ENCODE results near the gene NCBP2.
A peak's percentile ranks its signal among the peaks of the same experiment; 100 is the strongest.
"Not testable (repeated sequence)": the region's sequence is repeated elsewhere in the genome, so short reads cannot be mapped to it uniquely, and the experiment has no call there.

Gene NCBP2

DNA sequence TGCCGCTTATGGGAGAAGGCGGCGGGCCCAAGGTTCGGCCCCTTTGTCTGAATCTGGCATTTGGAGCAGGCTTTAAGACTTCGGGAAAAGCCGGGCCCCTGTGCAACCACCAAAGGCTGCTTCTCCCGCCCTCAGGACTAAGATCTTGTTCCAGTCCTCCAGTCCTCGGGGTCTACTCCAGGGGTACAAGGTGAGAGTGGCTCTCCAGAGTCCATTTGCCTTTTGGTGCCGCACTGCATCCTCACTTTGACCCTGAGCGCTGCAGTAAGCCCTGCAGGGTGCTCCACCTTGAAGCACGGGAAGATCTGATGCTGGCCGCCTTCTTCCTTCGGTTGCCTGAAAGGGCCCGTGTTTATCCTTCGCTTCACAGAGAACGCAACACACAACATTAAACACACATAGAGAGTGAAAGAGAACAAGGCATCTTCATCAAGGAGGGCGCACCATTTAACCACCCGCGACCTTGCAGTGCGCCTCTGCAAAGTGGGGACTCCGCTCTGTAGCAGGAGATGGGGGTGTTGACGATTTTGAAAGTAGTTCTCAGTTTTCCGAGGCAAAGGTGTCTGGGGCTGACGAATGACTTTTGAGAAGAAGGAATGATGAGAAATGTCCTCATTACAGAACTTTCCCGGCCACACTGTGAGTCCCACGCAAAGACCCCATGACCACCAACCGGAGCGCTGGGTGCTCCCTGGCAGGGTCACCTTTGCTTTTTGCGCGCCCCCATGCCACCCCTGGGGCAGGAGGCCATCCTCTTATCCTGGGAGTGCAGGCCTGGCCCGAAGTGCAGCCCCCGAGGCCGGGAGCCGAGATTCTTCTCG lies 25.3 kb upstream of the NCBP2 start:
- DNase-seq: no peak

DNA sequence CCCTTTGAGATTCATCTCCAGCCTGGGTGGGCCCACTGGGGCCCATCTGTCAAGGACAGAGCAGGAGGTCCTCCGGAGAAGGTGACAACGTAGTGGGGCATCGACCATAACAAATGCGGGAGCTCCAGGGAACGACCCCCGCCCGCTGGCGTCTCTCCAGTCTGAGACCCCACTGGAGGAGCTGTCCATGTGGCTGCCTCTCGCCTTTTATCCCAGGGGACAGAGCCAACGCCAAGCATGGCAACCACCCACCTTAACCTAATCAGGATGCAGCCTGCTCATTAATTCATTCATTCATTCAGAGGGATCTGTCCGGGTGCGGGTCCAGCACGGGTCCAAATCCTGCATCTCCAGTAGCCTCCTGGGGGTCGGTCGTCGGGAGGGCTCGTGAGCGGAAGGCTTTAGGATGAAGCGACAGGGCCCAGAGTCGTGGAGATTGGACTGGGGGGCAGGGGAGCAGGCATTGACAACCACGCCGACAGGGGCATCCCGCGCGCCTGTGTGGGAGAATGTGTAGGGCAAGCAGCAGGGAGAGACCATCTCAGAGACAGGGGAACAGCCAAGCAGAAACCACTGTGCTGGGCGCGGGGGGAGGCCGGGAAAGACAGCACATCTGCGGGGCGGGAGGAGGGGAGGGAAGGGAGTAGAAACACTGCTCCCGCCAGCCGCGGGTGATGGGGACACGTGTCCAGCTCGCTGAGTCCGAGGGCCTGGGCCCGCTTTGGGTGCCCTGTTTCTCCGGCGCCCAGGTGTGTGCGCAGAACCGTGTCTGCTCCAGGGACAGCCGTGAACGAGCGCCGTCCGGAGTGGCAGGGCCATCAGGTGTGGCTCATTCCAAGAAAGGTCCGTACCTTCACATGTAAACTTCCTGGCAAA lies 24.4 kb upstream of the NCBP2 start:
- DNase-seq: no peak

GRCh38 chr3:196965804-196966173 lies 23.5 kb upstream of the NCBP2 start:
- DNase-seq: no peak

DNA sequence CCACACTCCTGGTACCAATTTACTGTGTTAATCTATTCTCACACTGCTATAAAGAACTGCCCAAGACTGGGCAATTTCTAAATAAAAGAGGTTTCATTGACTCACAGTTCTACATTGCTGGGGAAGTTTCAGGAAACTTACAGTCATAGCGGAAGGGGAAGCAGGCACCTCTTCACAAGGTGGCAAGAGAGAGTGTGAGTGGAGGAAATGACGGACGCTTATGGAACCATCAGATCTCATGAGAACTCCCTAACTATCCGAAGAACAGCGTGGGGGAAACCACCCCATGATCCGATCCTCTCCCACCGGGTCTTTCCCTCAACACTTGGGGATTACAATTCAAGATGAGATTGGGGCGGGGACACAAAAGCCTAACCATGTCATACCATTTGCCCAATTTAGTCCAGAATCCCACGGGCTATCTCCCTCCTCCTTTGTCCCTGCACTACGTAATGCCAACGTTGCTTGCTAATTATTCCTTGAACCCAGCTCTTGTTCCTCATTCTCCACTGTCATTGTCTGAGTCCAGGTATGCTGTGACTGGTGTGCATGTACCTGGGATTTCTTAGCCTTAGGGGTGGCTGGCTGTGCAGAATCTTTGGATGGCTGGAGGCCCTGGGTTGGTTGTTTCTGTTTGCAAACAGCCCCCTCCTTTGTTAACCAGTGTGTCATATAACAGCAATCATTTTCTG lies 22.9 kb upstream of the NCBP2 start:
- no peak for DNase-seq

- DNase-seq: no peak
These were observed 21.3 kb upstream of the NCBP2 start for GRCh38 chr3:196963631-196963953.

GRCh38 chr3:196962930-196963630 lies 20.8 kb upstream of the NCBP2 start:
- DNase-seq: no peak

GRCh38 chr3:196962108-196962929 lies 20.0 kb upstream of the NCBP2 start:
- no peak for DNase-seq

DNA sequence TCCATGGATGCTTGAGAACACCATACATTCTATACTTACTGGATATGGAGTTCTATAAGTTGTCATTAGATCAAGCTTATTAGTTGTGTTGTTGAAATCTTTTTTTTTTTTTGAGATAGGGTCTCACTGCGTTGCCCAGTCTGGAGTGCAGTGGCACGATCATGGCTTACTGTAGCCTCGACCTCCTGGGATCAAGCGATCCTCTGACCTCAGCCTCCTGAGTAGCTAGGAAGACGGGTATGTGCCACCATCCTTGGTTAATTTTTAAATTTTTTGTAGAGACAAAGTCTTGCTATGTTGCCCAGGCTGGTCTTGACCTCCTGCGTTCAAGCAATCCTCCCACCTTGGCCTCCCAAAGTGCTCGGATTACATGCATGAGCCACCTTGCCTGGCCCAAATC lies 12.5 kb upstream of the NCBP2 start:
- no peak for DNase-seq

DNA sequence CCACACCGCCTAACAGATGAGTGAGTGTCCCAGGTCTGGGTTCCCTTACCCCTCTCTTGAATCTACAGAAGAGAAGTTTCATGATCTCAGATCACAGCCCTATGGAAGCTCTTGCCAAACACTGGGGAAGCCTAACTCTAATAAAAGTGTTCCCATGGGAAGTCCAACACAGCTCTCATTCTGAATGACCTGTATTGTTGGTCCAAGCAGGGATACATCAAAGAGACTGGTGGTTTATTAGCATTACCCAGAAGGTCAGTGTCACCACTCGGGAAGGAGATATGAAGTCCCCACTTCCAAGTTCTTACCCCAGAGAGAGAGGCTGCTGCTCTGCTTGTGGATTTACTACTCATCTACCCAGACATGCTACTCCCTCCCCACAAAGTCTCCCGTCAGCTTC lies 9.0 kb upstream of the NCBP2 start:
- DNase-seq: no peak

DNA sequence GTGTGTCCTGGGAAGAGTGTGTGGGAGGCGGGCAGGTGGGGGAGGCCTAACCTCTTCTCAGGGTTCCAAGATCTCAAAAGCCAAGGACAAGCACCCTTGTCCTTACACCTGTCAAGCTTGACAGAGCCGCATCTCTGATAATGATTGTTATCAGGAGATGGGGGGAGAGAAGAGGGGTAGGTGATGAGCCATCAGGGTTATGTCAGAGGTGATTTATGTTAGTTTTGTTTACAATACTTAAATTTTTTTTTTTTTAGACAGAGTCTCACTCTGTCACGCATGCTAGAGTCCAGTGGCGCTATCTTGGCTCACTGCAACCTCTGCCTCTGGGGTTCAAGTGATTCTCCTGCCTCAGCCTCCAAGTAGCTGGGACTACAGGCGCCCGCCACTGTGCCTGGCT lies 7.4 kb upstream of the NCBP2 start:
- no peak for DNase-seq

- no peak for DNase-seq
These were observed 6.9 kb upstream of the NCBP2 start for GRCh38 chr3:196949285-196949619.

DNA sequence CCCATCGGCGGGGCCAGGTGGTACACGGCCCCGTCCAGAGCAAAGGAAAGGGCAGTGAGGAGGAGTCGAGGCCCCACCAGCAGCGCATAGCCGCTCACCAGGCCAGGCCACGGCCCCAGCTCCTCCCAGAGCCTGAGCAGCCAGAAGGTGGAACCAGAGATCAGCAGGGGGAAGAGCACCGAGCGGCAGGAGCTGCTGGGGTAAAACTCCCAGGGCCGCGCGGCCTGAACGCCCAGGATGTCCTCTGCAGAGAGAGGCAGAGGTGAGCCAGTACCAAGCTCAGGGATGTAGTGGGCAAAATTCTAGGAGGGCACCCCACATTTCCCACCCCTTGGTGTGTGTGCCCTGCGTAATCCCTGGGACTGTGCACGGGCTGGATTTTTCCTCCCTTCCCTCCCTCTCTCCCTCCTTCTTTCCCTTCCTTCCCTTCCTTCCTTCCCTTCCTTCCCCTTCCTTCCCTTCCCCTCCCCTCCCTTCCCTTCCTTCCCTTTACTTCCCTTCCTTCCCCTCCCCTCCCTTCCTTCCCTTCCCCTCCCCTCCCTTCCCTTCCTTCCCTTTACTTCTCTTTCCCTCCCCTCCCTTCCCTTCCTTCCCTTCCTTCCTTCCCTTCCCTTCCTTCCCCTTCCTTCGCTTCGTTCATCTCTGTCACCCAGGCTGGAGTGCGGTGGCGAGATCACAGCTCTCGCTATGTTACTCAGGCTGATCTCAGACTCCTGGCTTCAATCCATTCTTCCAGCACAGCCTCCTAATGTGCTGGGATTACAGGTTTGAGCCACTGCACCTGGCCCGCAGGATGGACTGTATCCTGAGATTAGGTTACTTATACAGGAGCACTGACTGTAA lies 6.3 kb upstream of the NCBP2 start:
- no peak for DNase-seq

GRCh38 chr3:196947860-196948441 lies 5.6 kb upstream of the NCBP2 start:
- no peak for DNase-seq

DNA sequence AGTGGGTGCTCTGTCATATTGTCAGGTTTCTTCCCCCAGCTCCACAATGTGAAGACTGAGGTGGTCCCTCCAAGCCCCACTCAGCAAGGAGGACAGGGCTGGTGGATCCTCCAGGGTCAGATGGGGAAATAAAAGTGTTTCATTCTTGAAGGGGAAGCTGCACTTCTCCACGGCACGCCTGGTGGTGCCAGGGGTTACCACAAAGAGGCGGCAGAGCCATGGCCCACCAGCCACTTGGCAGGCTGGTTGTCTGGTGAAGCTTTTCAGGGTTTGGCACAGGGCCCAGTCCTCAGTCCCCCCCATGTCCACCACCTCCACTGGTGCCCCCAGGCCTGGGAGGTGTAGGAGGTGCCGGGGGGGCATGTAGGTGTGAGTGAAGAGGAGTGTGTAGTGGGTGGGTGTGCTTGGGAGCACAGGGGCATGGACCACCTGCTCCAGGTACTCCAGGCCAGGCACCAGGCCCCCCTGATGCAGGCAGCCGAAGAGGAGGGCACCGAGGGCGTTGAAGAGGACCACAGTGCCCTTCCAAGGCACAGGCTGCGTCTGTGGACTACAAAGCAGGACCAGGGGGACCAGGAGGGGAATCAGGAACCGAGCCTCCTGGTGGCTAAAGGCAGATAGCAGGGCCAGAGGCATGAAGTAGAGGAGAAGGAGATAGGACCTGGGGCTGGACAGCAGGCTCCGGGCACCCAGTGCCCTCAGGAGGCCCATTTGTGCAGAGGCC lies 5.0 kb upstream of the NCBP2 start:
- no peak for DNase-seq

DNA sequence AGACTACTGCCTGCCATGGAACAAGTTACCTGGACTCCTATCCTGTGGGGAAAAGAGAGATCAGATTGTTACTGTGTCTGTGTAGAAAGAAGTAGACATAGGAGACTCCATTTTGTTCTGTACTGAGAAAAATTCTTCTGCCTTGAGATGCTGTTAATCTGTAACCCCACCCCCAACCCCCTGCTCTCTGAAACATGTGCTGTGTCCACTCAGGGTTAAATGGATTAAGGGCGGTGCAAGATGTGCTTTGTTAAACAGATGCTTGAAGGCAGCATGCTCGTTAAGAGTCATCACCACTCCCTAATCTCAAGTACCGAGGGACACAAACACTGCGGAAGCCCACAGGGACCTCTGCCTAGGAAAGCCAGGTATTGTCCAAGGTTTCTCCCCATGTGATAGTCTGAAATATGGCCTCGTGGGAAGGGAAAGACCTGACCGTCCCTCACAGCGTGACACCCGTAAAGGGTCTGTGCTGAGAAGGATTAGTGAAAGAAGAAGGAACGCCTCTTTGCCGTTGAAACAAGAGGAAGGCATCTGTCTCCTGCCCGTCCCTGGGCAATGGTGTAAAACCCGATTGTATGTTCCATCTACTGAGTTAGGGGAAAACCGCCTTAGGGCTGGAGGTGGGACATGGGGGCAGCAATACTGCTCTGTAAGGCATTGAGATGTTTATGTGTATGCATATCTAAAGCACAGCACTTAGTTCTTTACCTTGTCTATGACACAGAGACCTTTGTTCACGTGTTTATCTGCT lies 1.9 kb upstream of the NCBP2 start:
- not testable (repeated sequence) for DNase-seq

GRCh38 chr3:196942915-196943277 lies 568 bp upstream of the NCBP2 start:
- no peak for DNase-seq

DNA sequence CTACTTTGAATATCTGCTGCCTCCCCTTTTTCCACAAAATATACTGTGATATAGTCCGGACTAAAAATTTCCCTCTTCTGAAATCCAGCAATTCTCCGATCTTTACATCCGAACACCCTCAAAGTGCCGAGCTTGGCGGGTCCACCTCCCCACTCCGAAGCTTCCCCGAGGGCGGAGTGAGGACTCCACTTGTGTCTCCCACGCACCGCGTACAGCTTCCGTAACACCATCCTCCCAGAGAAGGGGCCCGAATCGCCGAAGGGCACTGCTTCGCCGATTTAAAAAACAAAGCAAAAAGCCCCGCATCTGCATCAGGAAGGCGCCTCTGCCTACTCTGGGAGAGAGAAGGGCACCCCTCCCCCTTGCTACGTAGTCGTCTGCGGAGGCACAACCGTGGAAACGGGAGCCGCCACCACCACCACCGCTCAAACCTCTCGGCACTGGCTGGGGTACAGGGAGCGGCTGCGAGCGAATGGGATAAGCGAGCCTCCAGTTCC lies 551 bp downstream of the NCBP2 start:
- peak; percentile 60 for DNase-seq

- no peak for DNase-seq
These were observed 3.8 kb downstream of the NCBP2 start for GRCh38 chr3:196938576-196938975.

GRCh38 chr3:196938124-196938523 lies 4.2 kb downstream of the NCBP2 start:
- DNase-seq: no peak
